NCI-H526 treated with DMSO at 0.1 percent for 48 hours (cell line): ENCODE results near the gene CCL26.
"Not testable (repeated sequence)": the region's sequence is repeated elsewhere in the genome, so short reads cannot be mapped to it uniquely, and the experiment has no call there.

Experiments
- DNase-seq: peaks from one replicate; lab custom pipeline; 2025; lab: John Stamatoyannopoulos, UW

The CCL26 gene

DNA sequence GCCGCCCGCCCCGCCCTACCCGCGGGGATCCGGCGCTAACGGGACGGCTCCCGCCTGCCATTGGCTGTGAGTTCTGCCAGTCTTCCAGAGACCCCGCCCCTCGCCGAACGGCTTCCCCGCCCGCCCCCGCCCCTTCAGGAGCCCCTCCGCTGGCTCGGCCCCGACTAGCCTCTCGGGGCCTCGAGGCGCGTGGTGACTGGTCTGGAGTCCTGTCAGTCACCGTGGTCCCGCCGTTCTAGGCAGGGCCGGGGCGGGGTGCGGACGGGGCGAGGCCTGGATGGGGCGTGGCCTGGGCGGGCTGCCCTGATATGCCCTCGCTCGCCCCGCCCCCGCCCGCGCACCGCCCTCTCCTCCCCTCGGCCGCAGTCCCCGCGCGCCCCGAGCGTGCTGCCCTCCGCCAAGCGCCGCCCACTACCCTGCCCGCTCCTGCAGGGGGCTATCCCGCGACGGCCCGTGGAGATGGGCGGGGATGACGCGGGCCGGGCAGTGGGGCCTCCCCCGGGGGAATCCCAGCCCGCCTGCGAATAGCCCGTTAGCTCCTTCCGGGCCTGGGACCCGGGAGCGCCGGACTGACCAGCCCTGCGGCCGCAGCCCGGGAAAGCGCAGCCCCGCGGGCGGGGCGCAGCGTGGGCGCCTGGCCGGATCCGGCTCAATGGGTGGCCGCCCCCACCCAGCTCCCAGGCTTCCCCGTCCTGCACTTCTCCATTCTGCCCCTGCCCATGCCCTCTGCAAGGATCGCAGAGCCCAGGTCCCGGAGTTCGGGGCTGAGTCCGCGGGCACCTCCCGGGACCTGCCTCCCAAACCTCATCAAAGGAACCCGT, 32.8 kb downstream of the CCL26 start:
- peak; percentile 93 for DNase-seq

DNA sequence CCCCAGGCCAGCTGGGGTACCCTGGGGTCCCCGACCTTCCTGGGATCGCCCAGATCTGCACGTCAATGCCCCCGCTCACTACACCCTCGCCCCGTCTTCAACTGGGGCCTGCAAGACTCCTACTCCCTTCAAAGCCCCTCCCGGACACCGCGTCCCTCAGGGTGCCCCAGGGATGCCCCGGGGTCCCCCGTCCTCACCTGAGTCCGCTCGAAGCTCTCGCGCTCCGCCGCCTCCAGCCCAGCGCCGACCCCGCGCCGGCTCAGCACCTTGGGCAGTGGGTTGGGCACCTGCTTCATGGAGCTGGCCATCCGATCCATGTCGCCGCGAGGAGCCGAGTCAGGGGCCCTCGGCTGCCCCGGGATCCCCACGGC, 33.4 kb downstream of the CCL26 start, which contains the start of gene HIP1:
HIP1 (minus strand) TSS at position 338 of the 371 bp plus-strand sequence; CDS start at position 317, 21 bp downstream.
- DNase-seq = no peak

DNA sequence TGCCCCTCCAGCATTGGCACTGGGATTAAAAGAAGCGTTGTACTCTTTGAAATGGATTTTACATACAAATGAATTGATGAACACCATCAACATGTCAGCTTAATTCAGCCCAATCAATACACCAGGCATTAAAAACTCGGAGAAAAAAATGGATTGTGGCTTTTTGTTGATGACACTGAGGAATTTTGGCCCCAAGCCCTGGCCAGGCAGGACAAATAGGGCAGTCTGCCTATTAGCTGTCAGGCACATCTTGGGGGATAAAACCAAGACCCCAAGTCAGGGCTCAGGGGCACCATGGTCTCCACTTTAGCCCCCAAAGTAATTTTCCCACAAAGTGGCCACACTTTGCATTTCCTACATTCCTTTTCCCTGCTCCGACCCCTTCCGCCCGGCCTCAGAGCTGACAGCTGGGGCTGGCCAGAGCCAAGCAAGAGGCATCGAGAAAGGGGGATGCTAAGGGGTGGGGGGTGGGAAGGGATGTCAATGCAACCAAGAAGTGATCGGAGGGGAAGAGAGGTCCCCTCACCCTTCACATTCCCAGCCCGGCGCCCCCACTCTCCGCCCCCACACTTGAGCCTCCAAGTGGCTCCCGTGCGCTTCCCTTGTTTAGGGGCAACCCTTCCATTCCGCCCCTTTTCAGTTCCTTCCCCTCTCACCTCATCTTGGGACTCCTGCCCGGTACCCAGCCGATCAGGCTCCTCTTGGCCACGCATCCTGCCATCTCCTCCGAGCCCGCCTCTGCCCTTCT, 34.0 kb downstream of the CCL26 start:
- no peak for DNase-seq

DNA sequence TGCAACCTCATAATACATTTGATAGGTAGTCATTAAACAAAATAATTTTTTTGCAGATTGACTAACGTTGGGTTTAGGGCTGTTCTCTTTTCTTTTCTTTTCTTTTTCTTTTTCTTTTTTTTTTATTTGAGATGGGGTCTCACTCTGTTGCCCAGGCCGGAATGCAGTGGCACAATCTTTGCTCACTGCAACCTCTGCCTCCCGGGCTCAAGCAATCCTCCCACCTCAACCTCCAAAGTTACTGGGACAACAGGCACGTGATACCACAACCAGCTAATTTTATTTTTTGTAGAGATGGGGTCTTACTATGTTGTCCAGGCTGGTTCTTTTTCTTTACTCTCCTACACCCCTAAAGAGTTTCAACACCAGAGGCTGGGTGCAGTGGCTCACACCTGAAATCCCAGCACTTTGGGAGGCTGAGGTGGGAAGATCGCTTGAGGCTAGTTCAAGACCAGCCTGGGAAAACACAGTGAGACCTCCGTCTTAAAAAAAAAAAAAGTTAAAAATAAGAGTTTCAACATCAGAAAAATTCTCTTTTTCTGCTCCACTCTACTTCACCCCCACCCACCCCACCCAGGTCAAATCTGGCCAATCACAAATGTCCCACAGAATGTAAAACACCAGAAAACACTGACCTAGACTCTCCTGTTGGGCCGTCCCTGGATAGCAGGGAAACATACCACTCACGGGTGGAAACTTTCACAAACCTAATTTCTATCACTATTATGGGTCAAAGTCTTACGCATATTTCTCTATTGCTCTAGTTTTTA, 36.2 kb downstream of the CCL26 start:
- no peak for DNase-seq

DNA sequence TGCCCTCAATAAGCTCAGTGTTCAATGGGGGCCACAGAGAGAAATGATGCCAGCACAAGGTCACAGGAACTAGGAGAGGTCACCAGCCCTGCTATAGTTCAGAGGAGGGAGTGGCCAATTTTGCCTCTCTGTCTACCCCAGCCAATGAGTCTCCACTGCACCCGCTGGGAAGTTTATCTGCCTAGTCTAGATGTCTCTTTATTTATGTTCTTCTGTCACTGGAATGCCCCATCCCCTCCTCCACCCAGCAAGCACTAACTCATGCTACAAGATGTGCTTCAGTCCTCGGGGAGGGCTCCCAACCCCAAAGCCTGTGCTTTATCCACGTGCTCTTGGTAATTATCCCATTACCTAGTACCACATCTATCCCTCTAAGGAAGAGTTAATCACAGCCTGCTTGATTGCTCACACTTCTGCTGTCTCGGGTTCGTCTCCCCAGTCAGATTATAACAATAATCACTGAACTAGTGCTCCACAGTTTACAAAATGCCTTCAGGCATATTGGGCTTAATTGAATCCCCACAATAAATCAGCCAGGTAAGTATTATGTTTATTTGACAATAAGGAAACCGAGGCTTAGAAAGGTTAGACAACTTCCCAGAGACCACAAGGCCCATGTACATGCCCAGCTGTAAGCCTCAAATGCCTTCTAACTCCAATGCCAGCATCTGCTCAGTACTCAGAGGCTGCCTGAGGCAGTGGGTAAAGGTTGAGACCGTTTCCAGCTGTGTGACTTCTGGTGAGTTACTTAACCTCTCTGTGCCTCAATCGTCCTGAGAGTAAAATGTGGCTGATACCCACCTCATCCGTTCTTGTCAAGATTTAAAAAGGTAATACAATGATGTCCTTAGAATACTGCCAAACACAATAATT, 37.2 kb downstream of the CCL26 start:
- DNase-seq = no peak

DNA sequence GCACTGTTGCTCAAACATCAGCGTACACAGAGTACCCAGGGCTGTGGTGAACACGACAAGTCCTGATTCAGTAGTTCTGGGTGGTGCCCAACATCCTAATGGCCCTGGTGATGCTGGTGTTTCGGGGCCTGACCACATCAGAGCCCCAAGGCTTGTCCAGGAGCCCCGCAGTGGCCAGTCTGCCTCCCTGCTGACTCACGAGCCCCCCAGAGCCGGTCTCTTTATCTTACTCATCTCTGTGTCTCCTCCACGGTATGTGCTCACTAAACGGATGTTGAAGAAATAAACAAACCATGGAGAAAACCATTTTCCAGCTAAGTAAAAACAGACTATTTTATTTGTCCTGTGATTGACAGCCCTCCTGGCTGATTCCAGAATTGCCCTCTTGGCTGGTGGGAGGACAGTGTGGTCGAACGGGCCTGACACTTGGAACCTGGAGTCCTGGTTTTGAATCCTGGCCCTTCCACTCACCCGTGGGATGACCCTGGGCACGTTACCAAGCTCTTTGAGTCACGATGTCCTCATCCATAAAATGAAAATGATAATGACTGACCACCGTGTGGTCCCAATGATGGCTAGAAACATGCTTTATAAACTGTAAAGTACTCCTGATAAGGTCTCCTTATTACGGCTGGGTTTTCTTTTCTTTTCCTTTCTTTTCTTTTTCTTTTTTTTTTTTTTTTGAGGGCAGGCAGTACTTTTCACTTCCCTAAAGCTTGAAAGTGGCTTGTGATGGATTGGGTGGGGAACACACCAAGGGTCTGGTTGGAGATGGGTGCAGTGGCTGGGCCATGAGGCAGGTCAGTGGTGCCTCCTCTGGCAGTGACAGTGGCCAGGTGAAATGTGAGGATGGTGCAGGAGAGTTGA, 39.0 kb downstream of the CCL26 start:
- DNase-seq = no peak

DNA sequence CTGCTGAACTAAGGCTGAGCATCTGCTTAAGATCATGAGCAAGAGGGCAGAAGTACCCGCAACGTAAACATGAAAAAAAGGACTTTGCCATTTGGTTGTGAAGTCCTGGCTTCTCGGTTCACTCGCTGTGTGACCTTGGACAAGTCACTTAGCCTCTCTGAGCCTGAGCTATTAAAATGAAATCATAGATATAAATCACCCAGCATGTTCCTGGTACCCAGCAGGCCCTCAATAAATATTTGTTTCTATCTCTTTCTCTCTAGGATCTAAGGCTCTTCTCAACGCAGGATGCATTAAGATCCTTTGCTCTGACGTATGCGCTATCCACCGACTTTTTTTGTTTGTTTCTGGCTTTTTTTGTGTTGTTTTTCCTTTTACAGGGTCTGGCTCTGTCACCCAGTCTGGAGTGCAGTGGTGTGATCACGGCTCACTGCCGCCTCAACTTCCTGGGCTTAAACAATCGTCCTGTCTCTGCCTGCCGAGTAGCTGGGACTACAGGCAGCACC, 39.9 kb downstream of the CCL26 start:
- no peak for DNase-seq

DNA sequence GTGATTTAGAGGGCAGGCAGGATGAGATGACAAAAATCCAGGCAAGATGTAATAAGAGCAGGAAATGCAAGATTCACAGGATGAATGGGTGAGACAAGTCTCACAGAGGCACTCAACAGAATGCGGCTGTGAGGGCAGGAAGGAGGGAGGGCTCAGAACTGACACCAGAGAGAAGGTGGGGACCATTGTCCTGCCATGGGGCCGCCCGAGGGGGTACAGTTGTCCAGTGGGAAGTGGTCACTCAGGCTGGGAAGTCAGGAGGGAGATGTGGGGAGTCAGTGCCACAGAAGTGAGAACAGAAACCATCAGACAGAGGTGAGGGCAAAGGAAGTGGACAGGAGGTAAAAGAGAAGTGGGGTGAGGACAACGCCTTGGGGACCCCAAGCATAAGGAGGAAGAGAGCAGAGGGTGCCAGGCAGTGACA, 42.1 kb downstream of the CCL26 start:
- DNase-seq = no peak

DNA sequence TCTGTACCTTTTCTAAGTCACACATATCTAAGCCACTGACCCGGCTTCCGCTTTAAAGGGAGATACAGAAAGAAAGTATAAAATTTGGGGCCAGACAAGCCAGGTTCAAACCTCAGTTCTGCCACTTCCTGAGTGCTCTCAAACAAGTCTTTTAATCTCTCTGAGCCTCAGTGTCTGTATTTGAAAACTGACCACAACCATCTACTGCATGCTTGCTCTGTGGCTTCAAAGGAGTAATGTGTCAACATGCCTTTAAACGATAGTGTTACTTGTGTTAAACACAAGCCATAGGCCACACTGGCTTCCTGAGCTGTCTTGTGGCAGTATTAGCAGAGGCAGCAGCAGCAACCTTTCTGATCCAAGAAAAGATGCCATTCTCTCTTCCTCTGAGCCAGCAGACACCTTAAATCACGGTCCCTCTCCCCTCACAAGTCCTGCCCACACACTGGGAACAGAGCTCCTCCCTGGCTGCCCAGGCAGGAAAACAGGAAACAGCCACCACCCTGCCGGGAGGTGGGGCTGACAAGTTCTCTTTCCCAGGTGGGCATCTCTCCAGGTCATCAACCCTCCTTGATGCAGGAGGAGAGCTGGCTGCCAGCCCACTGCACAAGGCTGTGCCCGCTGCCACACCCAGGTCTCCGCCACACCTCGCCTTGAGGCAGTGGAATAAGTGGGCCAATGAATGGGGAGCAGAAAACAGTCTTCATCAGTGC, 44.0 kb downstream of the CCL26 start:
- no peak for DNase-seq

DNA sequence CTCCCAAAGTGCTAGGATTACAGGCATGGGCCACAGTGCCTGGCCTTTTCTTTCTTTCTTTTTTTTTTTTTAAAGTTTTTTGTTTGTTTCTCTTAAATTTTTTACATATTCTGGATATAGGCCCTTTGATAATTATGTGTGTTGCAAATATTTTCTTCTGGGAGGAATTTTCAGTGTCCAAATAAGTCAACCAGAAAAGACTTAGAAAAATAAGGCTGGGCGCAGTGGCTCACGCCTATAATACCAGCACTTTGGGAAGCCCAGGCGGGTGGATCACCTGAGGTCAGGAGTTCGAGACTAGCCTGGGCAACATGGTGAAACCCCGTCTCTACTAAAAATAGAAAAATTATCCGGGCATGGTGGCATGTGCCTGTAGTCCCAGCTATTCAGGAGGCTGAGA, 44.7 kb downstream of the CCL26 start:
- not testable (repeated sequence) for DNase-seq

DNA sequence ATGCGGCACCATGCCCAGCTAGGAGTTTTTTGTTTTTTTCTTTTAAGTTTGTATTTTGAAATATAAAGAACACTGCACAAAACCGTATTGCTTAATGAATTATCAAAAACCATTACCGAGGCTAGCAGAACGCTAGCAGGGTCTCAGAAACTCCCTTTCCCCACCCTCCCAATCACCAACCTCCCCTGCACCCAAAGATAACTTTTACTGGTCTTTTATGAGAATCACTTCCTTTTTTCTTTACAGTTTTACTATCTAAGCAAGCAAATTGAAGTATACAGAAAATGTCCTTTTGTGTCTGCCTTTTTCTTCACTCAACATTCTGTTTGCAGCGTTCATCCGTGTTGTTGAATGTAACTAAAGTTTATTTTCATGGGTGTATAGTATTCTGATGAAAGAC, 46.7 kb downstream of the CCL26 start:
- DNase-seq = no peak

DNA sequence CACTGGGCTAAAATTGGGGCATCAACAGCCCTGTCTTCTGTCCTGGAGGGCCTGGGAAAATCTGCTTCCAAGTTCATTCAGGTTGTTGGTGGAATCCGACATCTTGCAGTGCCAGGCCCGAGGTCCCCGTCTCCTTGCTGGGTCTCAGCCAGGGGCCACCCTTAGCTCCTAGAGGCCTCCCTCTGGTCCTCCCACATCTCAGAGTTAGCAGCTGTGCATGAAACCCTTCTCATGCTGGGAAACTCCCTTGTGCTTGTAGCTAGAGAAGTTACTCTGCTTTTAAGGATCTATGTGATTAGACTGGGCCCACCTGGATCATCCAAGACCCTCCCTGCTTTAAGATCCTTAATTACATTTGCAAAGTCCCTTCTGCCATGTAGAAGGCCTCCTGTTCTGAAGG, 48.6 kb downstream of the CCL26 start:
- no peak for DNase-seq

DNA sequence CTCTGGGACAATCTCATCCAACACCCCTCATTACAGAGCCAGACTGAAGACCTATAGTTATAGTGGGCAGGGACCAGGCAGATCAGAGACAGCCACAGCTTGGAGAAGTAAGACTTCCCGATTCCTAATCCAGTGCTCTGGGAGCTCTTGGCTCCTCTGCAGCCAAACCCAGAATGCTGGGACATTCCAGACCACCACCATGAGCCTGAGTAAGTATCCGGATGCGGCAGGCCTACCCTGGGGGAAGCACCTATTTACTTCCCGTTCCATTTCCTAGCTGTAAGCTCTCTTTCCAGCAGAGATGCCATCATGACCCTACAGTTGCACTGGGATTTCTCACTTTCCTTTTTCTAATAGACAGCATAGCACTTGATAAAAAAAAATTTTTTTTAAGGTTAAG, 49.6 kb downstream of the CCL26 start:
- DNase-seq = no peak

DNA sequence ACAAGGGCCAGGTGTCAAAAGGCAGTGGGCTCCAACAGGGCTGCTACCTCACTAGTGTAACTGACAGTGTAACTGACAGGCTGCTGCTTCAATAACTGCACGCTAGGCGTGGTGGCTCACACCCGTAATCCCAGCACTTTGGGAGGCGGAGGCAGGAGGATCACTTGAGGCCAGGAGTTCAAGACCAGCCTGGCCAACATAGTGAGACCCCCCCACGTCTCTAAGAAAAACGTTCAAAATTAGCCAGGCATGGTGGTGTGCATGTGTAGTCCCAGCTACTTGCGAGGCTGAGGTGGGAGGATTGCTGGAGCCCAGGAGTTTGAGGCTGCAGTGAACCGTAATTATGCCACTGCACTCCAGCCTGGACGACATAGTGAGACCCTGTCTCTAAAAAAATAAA, 50.1 kb downstream of the CCL26 start:
- DNase-seq = not testable (repeated sequence)

DNA sequence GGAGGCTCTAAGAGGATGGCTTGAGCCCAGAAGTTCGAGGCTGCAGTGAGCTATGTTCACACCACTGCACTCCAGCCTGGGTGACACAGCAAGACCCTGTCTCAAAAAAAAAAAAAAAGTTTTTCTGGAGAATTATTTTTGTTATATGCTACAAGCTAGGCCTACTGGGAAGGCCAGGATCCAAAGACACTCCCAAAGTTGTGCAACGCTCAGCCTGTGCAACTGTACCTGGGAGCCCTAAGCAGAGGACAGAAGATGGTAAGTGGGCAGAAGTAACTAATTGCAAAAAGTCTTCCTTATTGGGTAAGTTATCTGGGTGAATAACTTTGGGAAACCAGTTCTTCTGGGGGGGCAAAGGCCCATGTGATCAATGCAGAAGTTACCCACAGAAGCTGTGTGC, 50.6 kb downstream of the CCL26 start:
- no peak for DNase-seq

DNA sequence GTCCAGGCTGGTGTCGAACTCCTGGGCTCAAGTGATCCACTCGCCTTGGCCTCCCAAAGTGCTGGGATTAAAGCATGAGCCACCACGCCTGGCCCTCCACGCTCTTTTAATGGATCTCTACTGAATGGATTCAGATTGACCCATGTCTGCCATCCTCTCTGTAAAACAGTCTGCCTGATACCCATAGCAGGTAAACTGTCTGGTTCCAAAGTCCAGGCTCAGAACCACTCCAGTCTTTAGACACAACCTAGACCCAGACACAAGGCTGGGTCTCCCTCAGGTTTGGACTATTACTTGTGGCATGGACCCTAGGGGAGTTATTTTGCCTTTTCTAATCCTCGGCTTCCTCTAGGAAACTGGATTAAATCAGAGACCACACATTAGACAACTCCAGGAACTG, 52.4 kb downstream of the CCL26 start:
- no peak for DNase-seq
